Activated naive CD8-positive, alpha-beta T cell (primary cell): Measurements from ENCODE around the gene KCNH3.
A peak's percentile ranks its signal among the peaks of the same experiment; 100 is the strongest.

ENCODE experiments used
- H3K27ac Mint-ChIP-seq: one replicate; pipeline ENCODE4 v1.8.0; 2021; ENCODE audit warnings: mixed read lengths
- H3K27me3 Mint-ChIP-seq: one replicate; pipeline ENCODE4 v1.8.0; 2021; ENCODE audit warnings: mixed read lengths
- H3K36me3 Mint-ChIP-seq: one replicate; pipeline ENCODE4 v1.8.0; 2021; ENCODE audit warnings: mixed read lengths
- H3K4me1 Mint-ChIP-seq: one replicate; pipeline ENCODE4 v1.8.0; 2021; ENCODE audit warnings: low read depth, mixed read lengths
- H3K4me3 Mint-ChIP-seq: one replicate; pipeline ENCODE4 v1.8.0; 2021; ENCODE audit warnings: mild to moderate bottlenecking, mixed read lengths
- H3K9me3 Mint-ChIP-seq: one replicate; pipeline ENCODE4 v1.8.0; 2021; ENCODE audit warnings: low read depth, mixed read lengths

KCNH3 gene

DNA sequence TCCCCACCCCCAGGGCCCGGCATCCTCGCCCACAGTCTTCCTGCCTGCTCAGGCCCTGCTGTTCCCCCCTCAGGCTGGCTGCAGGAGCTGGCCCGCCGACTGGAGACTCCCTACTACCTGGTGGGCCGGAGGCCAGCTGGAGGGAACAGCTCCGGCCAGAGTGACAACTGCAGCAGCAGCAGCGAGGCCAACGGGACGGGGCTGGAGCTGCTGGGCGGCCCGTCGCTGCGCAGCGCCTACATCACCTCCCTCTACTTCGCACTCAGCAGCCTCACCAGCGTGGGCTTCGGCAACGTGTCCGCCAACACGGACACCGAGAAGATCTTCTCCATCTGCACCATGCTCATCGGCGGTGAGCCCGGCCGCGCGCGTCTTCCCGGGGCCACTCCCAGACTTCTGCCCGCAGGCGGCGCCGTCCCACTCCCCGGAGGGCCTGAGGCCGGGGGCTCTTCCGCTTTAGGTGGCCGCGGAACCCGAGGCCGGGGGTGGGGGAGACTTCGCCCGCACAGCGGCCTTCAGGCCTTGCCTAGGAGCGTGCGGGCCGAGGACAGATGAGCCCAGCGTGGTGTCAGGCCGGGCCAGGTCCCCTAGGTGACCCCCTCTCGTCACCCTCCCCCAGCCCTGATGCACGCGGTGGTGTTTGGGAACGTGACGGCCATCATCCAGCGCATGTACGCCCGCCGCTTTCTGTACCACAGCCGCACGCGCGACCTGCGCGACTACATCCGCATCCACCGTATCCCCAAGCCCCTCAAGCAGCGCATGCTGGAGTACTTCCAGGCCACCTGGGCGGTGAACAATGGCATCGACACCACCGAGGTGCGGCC, 10.2 kb downstream of the KCNH3 start:
- peak overlapping the region; percentile 82 for H3K4me3 Mint-ChIP-seq
- peak overlapping the region; percentile 41 for H3K27ac Mint-ChIP-seq
- H3K27me3 Mint-ChIP-seq, result no peaks in the 10 kb centered on the region

DNA sequence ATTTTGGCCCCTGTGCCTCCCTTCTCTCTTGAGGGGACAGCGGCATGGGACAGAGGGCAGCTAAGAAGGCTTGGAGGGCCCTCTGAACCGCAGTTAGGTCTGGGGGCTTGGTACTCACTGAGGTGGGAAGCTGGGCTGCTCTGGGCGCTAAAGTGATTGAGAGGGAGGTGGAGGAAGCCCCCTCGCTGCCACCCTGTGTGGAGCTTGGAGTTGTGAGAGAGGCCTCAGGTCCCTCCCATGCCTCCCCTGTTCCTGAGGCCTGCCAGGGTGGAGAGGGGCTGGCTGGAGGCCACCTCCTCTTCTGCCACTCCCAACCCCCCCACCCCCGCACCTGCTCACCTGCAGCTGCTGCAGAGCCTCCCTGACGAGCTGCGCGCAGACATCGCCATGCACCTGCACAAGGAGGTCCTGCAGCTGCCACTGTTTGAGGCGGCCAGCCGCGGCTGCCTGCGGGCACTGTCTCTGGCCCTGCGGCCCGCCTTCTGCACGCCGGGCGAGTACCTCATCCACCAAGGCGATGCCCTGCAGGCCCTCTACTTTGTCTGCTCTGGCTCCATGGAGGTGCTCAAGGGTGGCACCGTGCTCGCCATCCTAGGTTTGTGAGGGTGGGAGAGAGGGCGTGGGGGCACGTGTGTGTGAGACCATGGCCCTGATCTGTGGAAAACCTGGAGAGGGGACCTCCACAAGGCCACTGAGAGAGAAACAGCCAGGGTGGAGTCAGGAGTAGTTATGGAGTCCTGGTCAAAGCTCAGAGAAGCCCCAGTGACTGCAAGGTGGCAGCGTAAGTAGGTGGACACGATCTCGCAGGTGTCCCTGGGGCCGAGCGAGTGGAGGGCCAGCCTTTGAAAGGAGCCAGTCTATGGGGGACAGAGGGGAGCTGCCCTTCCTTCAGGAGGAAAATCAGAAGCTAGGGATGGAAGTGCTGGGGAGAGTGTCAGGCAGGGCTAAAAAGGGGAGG, 11.2 kb downstream of the KCNH3 start:
- Mint-ChIP-seq H3K36me3 (no peaks in the 10 kb centered on the region), H3K4me1 (peaks cover 16% of the 10 kb centered on the region), H3K4me3 (peak overlapping the region; percentile 35), H3K27ac (peak overlapping the region; percentile 41), H3K9me3 (no peaks in the 10 kb centered on the region), H3K27me3 (no peaks in the 10 kb centered on the region)

More for the DNA sequence above, 10.2 kb downstream of the KCNH3 start:
- Mint-ChIP-seq H3K9me3 (no peaks in the 10 kb centered on the region), H3K4me1 (peaks cover 16% of the 10 kb centered on the region), H3K36me3 (no peaks in the 10 kb centered on the region)

GRCh38 chr12:49550693-49551252, 11.9 kb downstream of the KCNH3 start:
- H3K36me3 Mint-ChIP-seq, result no peaks in the 10 kb centered on the region
- H3K4me1 Mint-ChIP-seq, result peaks cover 16% of the 10 kb centered on the region
- H3K27ac Mint-ChIP-seq, result peak overlapping the region; percentile 41
- H3K4me3 Mint-ChIP-seq, result peak overlapping the region; percentile 14
- no peaks in the 10 kb centered on the region for H3K27me3 Mint-ChIP-seq
- H3K9me3 Mint-ChIP-seq, result no peaks in the 10 kb centered on the region

GRCh38 chr12:49552014-49552413, 13.2 kb downstream of the KCNH3 start:
- Mint-ChIP-seq H3K9me3 (no peaks in the 10 kb centered on the region), H3K36me3 (no peaks in the 10 kb centered on the region), H3K4me3 (no peak overlapping the region), H3K27ac (no peak overlapping the region), H3K27me3 (no peaks in the 10 kb centered on the region), H3K4me1 (peaks cover 20% of the 10 kb centered on the region)

DNA sequence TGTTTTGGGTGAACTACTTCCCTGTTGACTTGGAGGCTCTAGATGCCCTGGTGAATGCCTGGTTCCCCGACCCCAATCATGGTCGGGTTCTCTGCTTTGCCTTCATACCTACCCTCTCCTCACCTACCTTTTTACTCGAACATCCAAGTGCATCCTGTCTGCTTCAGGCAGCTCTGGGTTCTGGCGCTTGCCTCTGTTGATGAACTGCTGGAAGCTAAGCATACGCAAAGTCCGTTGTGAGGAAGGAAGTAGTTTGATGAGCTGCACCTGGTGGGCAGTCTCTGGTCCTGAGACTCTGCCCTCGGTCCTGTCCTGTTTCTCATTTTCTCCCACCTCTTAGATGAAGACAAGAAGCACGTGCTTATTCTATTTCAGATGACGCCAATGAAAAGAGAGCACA, 13.6 kb downstream of the KCNH3 start:
- Mint-ChIP-seq H3K36me3 (no peaks in the 10 kb centered on the region), H3K9me3 (no peaks in the 10 kb centered on the region), H3K27ac (no peak overlapping the region), H3K27me3 (no peaks in the 10 kb centered on the region), H3K4me1 (peaks cover 18% of the 10 kb centered on the region), H3K4me3 (no peak overlapping the region)

DNA sequence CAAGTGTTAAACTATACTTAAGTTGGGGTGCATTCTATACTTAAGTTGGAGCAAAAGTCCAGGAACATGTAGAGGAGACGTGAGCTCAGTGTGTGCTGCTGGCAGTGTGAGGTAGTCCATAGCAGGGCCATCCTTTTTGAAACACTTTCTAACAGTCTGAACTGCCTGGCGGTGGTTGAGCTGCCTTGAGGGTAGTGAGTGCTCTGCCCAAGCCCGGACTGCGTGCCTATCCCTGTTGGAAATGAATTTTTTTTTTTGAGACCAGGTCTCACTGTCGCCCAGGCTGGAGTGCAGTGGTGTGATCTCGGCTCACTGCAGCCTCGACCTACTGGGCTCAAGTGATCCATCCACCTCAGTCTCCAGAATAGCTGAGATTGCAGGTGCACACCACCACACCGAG, 14.1 kb downstream of the KCNH3 start:
- no peak overlapping the region for H3K4me3 Mint-ChIP-seq
- no peaks in the 10 kb centered on the region for H3K9me3 Mint-ChIP-seq
- peaks cover 16% of the 10 kb centered on the region for H3K4me1 Mint-ChIP-seq
- no peaks in the 10 kb centered on the region for H3K36me3 Mint-ChIP-seq
- H3K27ac Mint-ChIP-seq, result no peak overlapping the region
- H3K27me3 Mint-ChIP-seq, result no peaks in the 10 kb centered on the region

DNA sequence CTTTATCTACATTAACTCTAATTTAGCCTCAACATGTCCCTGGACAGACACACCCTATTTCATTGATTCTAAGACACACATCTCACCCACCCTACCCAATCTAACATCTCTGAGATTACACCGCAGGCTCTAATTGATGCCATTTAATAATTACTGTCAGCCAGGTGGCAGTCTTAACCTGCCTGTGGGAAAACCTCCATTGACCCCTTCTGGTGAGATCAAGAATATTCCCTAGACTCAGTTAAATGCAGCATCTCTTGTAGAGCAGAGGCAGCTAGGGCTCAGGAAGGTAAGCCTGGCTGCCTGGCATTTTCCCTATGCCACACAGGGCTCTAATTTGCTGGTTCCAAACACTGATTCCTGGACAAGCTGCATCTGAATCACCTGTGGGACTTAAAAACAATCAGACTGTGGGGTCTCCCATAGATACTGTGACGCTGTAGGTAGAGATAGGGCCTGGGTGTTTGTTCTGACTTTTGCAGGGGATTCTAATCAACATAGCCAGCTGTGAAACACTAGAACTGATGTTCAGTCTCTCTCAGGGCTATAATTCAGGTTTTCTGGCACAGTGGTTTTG, 14.8 kb downstream of the KCNH3 start:
- H3K27me3 Mint-ChIP-seq, result no peaks in the 10 kb centered on the region
- peaks cover 12% of the 10 kb centered on the region for H3K4me1 Mint-ChIP-seq

GRCh38 chr12:49554266-49554665, 15.4 kb downstream of the KCNH3 start:
- H3K4me3 Mint-ChIP-seq, result no peak overlapping the region
- peaks cover 9% of the 10 kb centered on the region for H3K4me1 Mint-ChIP-seq
- no peaks in the 10 kb centered on the region for H3K27me3 Mint-ChIP-seq
- H3K36me3 Mint-ChIP-seq, result no peaks in the 10 kb centered on the region
- H3K9me3 Mint-ChIP-seq, result no peaks in the 10 kb centered on the region
- no peak overlapping the region for H3K27ac Mint-ChIP-seq

More for the DNA sequence above, 14.8 kb downstream of the KCNH3 start:
- Mint-ChIP-seq H3K9me3 (no peaks in the 10 kb centered on the region), H3K27ac (no peak overlapping the region), H3K36me3 (no peaks in the 10 kb centered on the region), H3K4me3 (no peak overlapping the region)

DNA sequence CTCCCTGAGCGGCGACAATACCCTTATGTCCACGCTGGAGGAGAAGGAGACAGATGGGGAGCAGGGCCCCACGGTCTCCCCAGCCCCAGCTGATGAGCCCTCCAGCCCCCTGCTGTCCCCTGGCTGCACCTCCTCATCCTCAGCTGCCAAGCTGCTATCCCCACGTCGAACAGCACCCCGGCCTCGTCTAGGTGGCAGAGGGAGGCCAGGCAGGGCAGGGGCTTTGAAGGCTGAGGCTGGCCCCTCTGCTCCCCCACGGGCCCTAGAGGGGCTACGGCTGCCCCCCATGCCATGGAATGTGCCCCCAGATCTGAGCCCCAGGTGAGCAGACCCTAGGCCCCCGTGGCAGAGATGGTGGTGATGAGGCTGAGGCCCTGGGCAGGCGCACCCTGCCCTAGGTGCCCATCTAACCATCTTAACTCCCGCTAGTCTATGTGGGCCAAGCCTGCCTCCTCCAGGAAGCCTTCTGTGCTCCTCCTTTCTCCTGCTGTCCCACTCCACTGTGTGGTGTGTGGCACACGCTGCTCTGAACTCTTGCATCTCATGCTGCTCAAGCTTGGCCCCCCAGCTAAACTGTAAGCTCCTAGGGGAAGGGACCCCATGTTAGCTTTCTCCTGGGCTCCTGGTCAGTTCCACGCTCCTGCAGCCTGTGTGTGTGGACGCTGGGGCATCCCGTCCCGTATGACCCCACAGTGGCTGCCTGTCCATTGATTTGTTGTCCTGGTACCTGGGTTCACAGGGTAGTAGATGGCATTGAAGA, 17.0 kb downstream of the KCNH3 start:
- Mint-ChIP-seq H3K9me3 (no peaks in the 10 kb centered on the region), H3K4me3 (no peak overlapping the region), H3K27me3 (no peaks in the 10 kb centered on the region), H3K36me3 (peaks cover 2% of the 10 kb centered on the region), H3K27ac (no peak overlapping the region), H3K4me1 (peaks cover 14% of the 10 kb centered on the region)

DNA sequence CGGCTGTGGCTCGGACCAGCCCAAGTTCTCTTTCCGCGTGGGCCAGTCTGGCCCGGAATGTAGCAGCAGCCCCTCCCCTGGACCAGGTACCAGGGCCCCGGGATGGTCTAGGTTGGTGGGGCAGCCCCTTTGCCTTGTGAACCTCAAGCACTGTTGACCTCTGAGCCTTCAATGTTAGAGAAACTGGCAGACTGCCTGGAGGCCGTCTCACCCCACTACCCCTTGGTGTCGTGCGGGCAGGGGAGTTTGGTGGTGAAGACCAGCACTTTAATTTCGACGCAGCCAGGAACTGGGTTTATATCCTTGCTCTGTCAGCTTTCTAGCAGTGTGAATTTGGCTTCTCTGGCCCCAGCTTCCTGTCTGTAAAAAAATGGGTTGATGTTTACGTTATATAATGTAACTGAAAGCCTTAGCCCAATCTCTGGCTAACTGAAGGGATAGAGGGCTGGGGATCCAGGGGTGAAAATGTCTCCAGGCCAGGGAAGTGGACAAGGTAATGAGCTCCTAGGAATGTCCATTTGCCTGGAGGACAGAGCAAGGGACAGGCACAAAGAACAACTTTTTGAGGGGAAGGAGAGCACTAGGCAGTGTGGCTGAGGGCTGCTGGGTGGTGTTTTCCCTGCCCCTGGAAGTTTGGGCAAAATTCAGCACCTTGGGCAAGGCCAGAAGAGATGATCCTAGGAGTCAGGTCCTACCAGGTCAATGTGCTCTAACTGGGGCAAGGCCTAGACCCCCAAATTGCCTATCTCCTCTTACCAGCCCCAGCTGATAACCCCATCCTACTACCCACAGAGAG, 17.8 kb downstream of the KCNH3 start:
- Mint-ChIP-seq H3K27me3 (no peaks in the 10 kb centered on the region), H3K9me3 (no peaks in the 10 kb centered on the region), H3K36me3 (peaks cover 4% of the 10 kb centered on the region), H3K27ac (peak overlapping the region; percentile 46), H3K4me1 (peaks cover 19% of the 10 kb centered on the region), H3K4me3 (no peak overlapping the region)

GRCh38 chr12:49557187-49557916, 18.5 kb downstream of the KCNH3 start:
- no peak overlapping the region for H3K4me3 Mint-ChIP-seq
- no peaks in the 10 kb centered on the region for H3K9me3 Mint-ChIP-seq
- H3K36me3 Mint-ChIP-seq, result peaks cover 4% of the 10 kb centered on the region
- H3K27me3 Mint-ChIP-seq, result no peaks in the 10 kb centered on the region
- H3K4me1 Mint-ChIP-seq, result peaks cover 19% of the 10 kb centered on the region
- H3K27ac Mint-ChIP-seq, result no peak overlapping the region

DNA sequence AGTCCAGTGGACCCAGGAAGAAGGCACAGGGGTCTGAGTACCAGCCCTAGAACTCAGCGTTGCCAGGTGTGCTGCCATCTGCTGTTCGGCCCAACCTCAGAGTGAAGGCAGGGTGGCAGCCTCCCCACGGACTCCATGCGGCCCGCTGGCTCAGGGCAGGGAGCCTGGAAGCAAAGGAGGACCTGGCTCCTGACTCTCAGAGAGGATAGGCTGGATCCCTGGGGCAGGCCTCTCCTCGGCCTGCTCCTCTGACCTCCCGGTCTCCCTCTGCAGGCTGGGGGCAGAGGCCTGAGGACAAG, 19.0 kb downstream of the KCNH3 start:
- Mint-ChIP-seq H3K27me3 (no peaks in the 10 kb centered on the region), H3K9me3 (no peaks in the 10 kb centered on the region), H3K36me3 (peaks cover 4% of the 10 kb centered on the region), H3K4me3 (no peak overlapping the region), H3K27ac (no peak overlapping the region), H3K4me1 (peaks cover 16% of the 10 kb centered on the region)

- peaks cover 4% of the 10 kb centered on the region for H3K36me3 Mint-ChIP-seq
- no peaks in the 10 kb centered on the region for H3K9me3 Mint-ChIP-seq
- H3K27ac Mint-ChIP-seq, result no peak overlapping the region
- peaks cover 14% of the 10 kb centered on the region for H3K4me1 Mint-ChIP-seq
- H3K4me3 Mint-ChIP-seq, result no peak overlapping the region
- H3K27me3 Mint-ChIP-seq, result no peaks in the 10 kb centered on the region
These were observed 19.7 kb downstream of the KCNH3 start for GRCh38 chr12:49558526-49558925.
